HL-60/S4 treated with phorbol 12-myristate 13-acetate at 8.2 ng/mL for 4 days and 3 days (cell line): ENCODE results near the gene TOB1.
"Not testable (repeated sequence)": the region's sequence is repeated elsewhere in the genome, so short reads cannot be mapped to it uniquely, and the experiment has no call there.

Source experiments
- in situ Hi-C: fragments of 300-500 bp; cut with MboI; formaldehyde crosslinking; loops from 2 replicates; pipeline ENCODE4 v1.15.0; 2022; ENCODE audit warnings: low sequenced_read_pairs

TOB1 gene

GRCh38 chr17:50898369-50899004 is 32.3 kb upstream of the TOB1 start:
- in situ Hi-C loops = no loop called here

- in situ Hi-C loops = not testable (repeated sequence)
Measured at GRCh38 chr17:50894513-50894912, 28.4 kb upstream of the TOB1 start.

GRCh38 chr17:50893183-50893993 is 27.2 kb upstream of the TOB1 start:
- in situ Hi-C loops = no loop called here

GRCh38 chr17:50892101-50892776 is 26.1 kb upstream of the TOB1 start:
- in situ Hi-C loops = no loop called here

GRCh38 chr17:50891577-50891989 is 25.4 kb upstream of the TOB1 start:
- in situ Hi-C loops = no loop called here

GRCh38 chr17:50890675-50891516 is 24.7 kb upstream of the TOB1 start:
- in situ Hi-C loops = no loop called here

- in situ Hi-C loops = no loop called here
Measured at GRCh38 chr17:50889528-50890118, 23.5 kb upstream of the TOB1 start.

- in situ Hi-C loops = no loop called here
Measured at GRCh38 chr17:50887705-50888245, 21.6 kb upstream of the TOB1 start.

GRCh38 chr17:50884439-50885311 is 18.5 kb upstream of the TOB1 start:
- in situ Hi-C loops = no loop called here

GRCh38 chr17:50883850-50884438 is 17.8 kb upstream of the TOB1 start:
- in situ Hi-C loops = no loop called here

- in situ Hi-C loops = no loop called here
Measured at GRCh38 chr17:50882851-50883250, 16.7 kb upstream of the TOB1 start.

GRCh38 chr17:50881182-50881581 is 15.0 kb upstream of the TOB1 start:
- in situ Hi-C loops = no loop called here

GRCh38 chr17:50879086-50879485 is 12.9 kb upstream of the TOB1 start:
- in situ Hi-C loops = no loop called here

GRCh38 chr17:50877838-50878237 is 11.7 kb upstream of the TOB1 start:
- in situ Hi-C loops = no loop called here

GRCh38 chr17:50877042-50877441 is 10.9 kb upstream of the TOB1 start:
- in situ Hi-C loops = not testable (repeated sequence)

- in situ Hi-C loops = no loop called here
Measured at GRCh38 chr17:50875074-50875473, 8.9 kb upstream of the TOB1 start.

GRCh38 chr17:50872710-50873424 is 6.7 kb upstream of the TOB1 start:
- in situ Hi-C loops = no loop called here

- in situ Hi-C loops = no loop called here
Measured at GRCh38 chr17:50871898-50872297, 5.7 kb upstream of the TOB1 start.
